H1 (cell line): Measurements from ENCODE around the gene CRKL. TPM values are rescaled to one million over a fixed set of nuclear protein-coding genes. Genes with fewer than 3 reads are reported as not detected.

Experiments
- CTCF ChIA-PET: fragments of 300-600 bp; sonication (Branson Sonifier 250); formaldehyde crosslinking; loops from one replicate; lab custom pipeline; 2021; ENCODE audit not compliant: partially characterized antibody; lab: Charles Lee
- POLR2A ChIA-PET: fragments of 300-600 bp; sonication (Branson Sonifier 250); formaldehyde crosslinking; loops from one replicate; lab custom pipeline; 2021; ENCODE audit warnings: inconsistent platforms; ENCODE audit not compliant: partially characterized antibody; lab: Charles Lee
- DNase-seq, 2 experiments: peaks; one replicate each; pipeline versions ENCODE4 v3.0.0 to v3.0.0-alpha.2; 2010 to 2022; ENCODE audit warnings: low spot score in 2 of 2, low read depth in 1 of 2, mixed read lengths in 1 of 2
- FAIRE-seq: peaks from 2 replicates; lab custom pipeline; 2011; peaks lifted over from hg19 to GRCh38; lab: Jason Lieb, UNC
- H2AFZ ChIP-seq: 2 replicates; pipeline ENCODE4 v1.8.1; 2012; ENCODE audit warnings: low read length, inconsistent platforms
- H2AK5ac ChIP-seq: 2 replicates; pipeline ENCODE4 v1.6.1; 2013; ENCODE audit warnings: low read depth, low read length
- H2BK120ac ChIP-seq: replicated peaks from 2 replicates; pipeline ENCODE3; 2013; ENCODE audit warnings: low read depth, low read length, inconsistent platforms
- H2BK12ac ChIP-seq: 2 replicates; pipeline ENCODE4 v1.6.1; 2013; ENCODE audit warnings: low read depth, low read length
- H2BK15ac ChIP-seq: 2 replicates; pipeline ENCODE4 v1.6.1; 2013; ENCODE audit warnings: low read length
- H2BK20ac ChIP-seq: 2 replicates; pipeline ENCODE4 v1.6.1; 2013; ENCODE audit warnings: low read length
- H2BK5ac ChIP-seq: 2 replicates; pipeline ENCODE4 v1.6.1; 2013; ENCODE audit warnings: low read depth, low read length
- H3K14ac ChIP-seq: 2 replicates; pipeline ENCODE4 v1.6.1; 2013; ENCODE audit warnings: inconsistent platforms; ENCODE audit not compliant: insufficient read length
- H3K18ac ChIP-seq: 2 replicates; pipeline ENCODE4 v1.6.1; 2013; ENCODE audit warnings: low read length; ENCODE audit errors: extremely low read depth
- H3K23ac ChIP-seq: 2 replicates; pipeline ENCODE4 v1.6.1; 2013; ENCODE audit warnings: inconsistent platforms; ENCODE audit not compliant: insufficient read length
- H3K23me2 ChIP-seq: 2 replicates; pipeline ENCODE4 v1.6.1; 2013; ENCODE audit warnings: low read depth, low read length
- H3K27ac ChIP-seq: 2 replicates; pipeline ENCODE4 v1.6.1; 2011; ENCODE audit warnings: low read depth, low read length, inconsistent platforms
- H3K27me3 ChIP-seq, 4 experiments: replicated peaks in 1 of 4; 1 replicate in 1 of 4; 2 replicates in 3 of 4; pipeline versions ENCODE4 v1.6.1 to v1.8.1; 2011 to 2013; ENCODE audit warnings: low read length in 3 of 4, mild to moderate bottlenecking in 3 of 4, inconsistent platforms in 2 of 4, mixed read lengths in 2 of 4, moderate library complexity in 1 of 4; ENCODE audit not compliant: control insufficient read depth in 3 of 4, insufficient read depth in 3 of 4; ENCODE audit errors: extremely low read depth in 1 of 4
- H3K36me3 ChIP-seq, 4 experiments: 2 replicates each; pipeline versions ENCODE4 v1.6.1 to v1.8.1; 2011 to 2013; ENCODE audit warnings: mild to moderate bottlenecking in 4 of 4, low read length in 3 of 4, moderate library complexity in 2 of 4, control low read depth in 1 of 4, inconsistent platforms in 1 of 4; ENCODE audit not compliant: insufficient read depth in 4 of 4, control insufficient read depth in 2 of 4
- H3K4ac ChIP-seq: replicated peaks from 2 replicates; pipeline ENCODE3; 2013; ENCODE audit warnings: low read length, low read depth, mixed read lengths, inconsistent platforms; ENCODE audit not compliant: insufficient read length
- H3K4me1 ChIP-seq, 4 experiments: replicated peaks in 1 of 4; 1 replicate in 1 of 4; 2 replicates in 3 of 4; pipeline versions ENCODE4 v1.6.1 to v1.8.1; 2011 to 2013; ENCODE audit warnings: low read length in 3 of 4, inconsistent platforms in 2 of 4, mixed read lengths in 1 of 4; ENCODE audit not compliant: insufficient read depth in 4 of 4, control insufficient read depth in 3 of 4
- H3K4me2 ChIP-seq, 2 experiments: 2 replicates each; pipeline versions ENCODE4 v1.6.1 to v1.8.1; 2011 to 2013; ENCODE audit warnings: low read depth in 2 of 2, low read length in 2 of 2, control low read depth in 1 of 2, inconsistent platforms in 1 of 2, mild to moderate bottlenecking in 1 of 2; ENCODE audit not compliant: insufficient read depth in 1 of 2
- H3K4me3 ChIP-seq, 4 experiments: fragments of 200-600, 300-600 bp in 1 of 4; sonication (generic), shearing (Covaris generic), sonication (Bioruptor Twin) in 1 of 4; 2 replicates each; pipeline versions ENCODE4 v1.5.1 to v1.8.1; 2011 to 2016; ENCODE audit warnings: low read length in 4 of 4, low read depth in 3 of 4, control low read depth in 2 of 4, inconsistent platforms in 2 of 4, mild to moderate bottlenecking in 2 of 4, mixed read lengths in 1 of 4, moderate library complexity in 1 of 4; ENCODE audit not compliant: insufficient read depth in 2 of 4; ENCODE audit errors: extremely low read depth in 1 of 4
- H3K56ac ChIP-seq: replicated peaks from 2 replicates; pipeline ENCODE3; 2013; ENCODE audit warnings: low read depth, mild to moderate bottlenecking, mixed read lengths, low read length, inconsistent platforms; ENCODE audit not compliant: insufficient read length
- H3K79me1 ChIP-seq: 2 replicates; pipeline ENCODE4 v1.6.1; 2013; ENCODE audit warnings: low read depth, low read length, control low read depth
- H3K79me2 ChIP-seq, 2 experiments: 2 replicates each; pipeline versions ENCODE4 v1.6.1 to v1.8.1; 2012 to 2013; ENCODE audit warnings: low read length in 2 of 2, mild to moderate bottlenecking in 2 of 2, inconsistent platforms in 1 of 2; ENCODE audit not compliant: insufficient read depth in 2 of 2, control insufficient read depth in 1 of 2
- H3K9ac ChIP-seq, 4 experiments: replicated peaks in 1 of 4; 1 replicate in 1 of 4; 2 replicates in 3 of 4; pipeline versions ENCODE4 v1.6.1 to v1.8.1; 2011 to 2013; ENCODE audit warnings: low read depth in 3 of 4, low read length in 3 of 4, control low read depth in 2 of 4, mild to moderate bottlenecking in 2 of 4, moderate library complexity in 2 of 4, inconsistent platforms in 1 of 4; ENCODE audit errors: extremely low read depth in 1 of 4
- H3K9me3 ChIP-seq, 2 experiments: 2 replicates each; pipeline versions ENCODE4 v1.6.1 to v1.8.1; 2012 to 2013; ENCODE audit warnings: mild to moderate bottlenecking in 2 of 2, moderate library complexity in 2 of 2, control low read depth in 1 of 2, inconsistent platforms in 1 of 2, low read depth in 1 of 2, low read length in 1 of 2, mixed read lengths in 1 of 2; ENCODE audit not compliant: insufficient read depth in 2 of 2
- H4K20me1 ChIP-seq, 2 experiments: replicated peaks in 1 of 2; 2 replicates each; pipeline versions ENCODE3 to v1.8.1; 2011 to 2013; ENCODE audit warnings: inconsistent platforms in 2 of 2, low read length in 2 of 2, mild to moderate bottlenecking in 1 of 2; ENCODE audit not compliant: insufficient read depth in 2 of 2, control insufficient read depth in 1 of 2
- H4K5ac ChIP-seq: 2 replicates; pipeline ENCODE4 v1.6.1; 2013; ENCODE audit warnings: low read length, low read depth, mixed read lengths, inconsistent platforms; ENCODE audit not compliant: insufficient read length
- H4K8ac ChIP-seq: 2 replicates; pipeline ENCODE4 v1.8.0; 2013; ENCODE audit warnings: mild to moderate bottlenecking, moderate library complexity, low read length, inconsistent platforms; ENCODE audit not compliant: insufficient read depth; ENCODE audit errors: extremely low read depth
- H4K91ac ChIP-seq: replicated peaks from 2 replicates; pipeline ENCODE3; 2013; ENCODE audit warnings: low read length, mixed read lengths, inconsistent platforms; ENCODE audit not compliant: insufficient read length
- SP4 ChIP-seq: IDR thresholded peaks from 2 replicates; pipeline ENCODE4 v1.6.1; 2012; ENCODE audit warnings: low read length, inconsistent platforms
- SRF ChIP-seq: IDR thresholded peaks from 2 replicates; pipeline ENCODE4 v1.6.1; 2011; ENCODE audit warnings: mild to moderate bottlenecking, low read depth, low read length, moderate library complexity
- WGBS, 2 experiments: shearing (Covaris generic) in 1 of 2; methylation state at CpG; one replicate each; pipeline versions ENCODE4 v1.1.6 to v1.1.7; 2013 to 2015; ENCODE audit warnings: low lambda C conversion rate in 2 of 2, mixed read lengths in 2 of 2, inconsistent platforms in 1 of 2, low coverage in 1 of 2, missing lambda C conversion rate in 1 of 2; ENCODE audit not compliant: insufficient replicate concordance in 2 of 2, insufficient coverage in 1 of 2, insufficient read length in 1 of 2; ENCODE audit errors: extremely low coverage in 1 of 2, missing lambda C conversion rate in 1 of 2; 5-methylcytosine and 5-hydroxymethylcytosine counted together
- polyA plus RNA-seq, 7 experiments: library from polyadenylated mRNA; depleted of rRNA in 3 of 7; stranded (reverse) in 5 of 7; unstranded in 2 of 7; fragments of >200 nt in 5 of 7; fragments of 200-250 nt in 2 of 7; gene quantifications; 1 replicate in 5 of 7; 2 replicates in 1 of 7; 4 replicates in 1 of 7; pipeline versions ENCODE4 v1.2.1 to v1.2.3, GENCODE V29; 2011 to 2013; ENCODE audit warnings: missing spikeins in 2 of 7, mixed read lengths in 2 of 7
- total RNA-seq: library from RNA; stranded (reverse); fragmentation: NEBNext Ultra II Directional; extraction: Animal tissue kit (Norgen Biotek cat#: 25700); gene quantifications from 2 replicates; pipeline ENCODE4 v1.2.1, GENCODE V29; 2021

CRKL gene
- total and polyA plus RNA-seq, 2 of the 8 experiments (the other 6 are each of a cell fraction or from before 2014, with no cell fraction given) = 34.5 to 94.5 TPM

GRCh38 chr22:20940904-20941385 is 23.7 kb downstream of the CRKL start:
- H3K27me3 ChIP-seq = no peaks in the 10 kb centered on the region
- no peak overlapping the region for H3K27ac ChIP-seq
- H3K4me1 ChIP-seq = peaks cover 0 to 4% (median 0%) of the 10 kb centered on the region in 4 experiments; a peak in 3 of 7 replicates
- peaks cover 5% of the 10 kb centered on the region for H3K79me1 ChIP-seq
- no peak overlapping the region for H3K23ac ChIP-seq
- CTCF ChIA-PET = interaction anchor here (0.9 to 1.2 kb wide), 2 partner anchors 49 to 55 kb away, joined by 3 read pairs; no protein-coding TSS in a partner anchor
- no peak for TF ChIP-seq SRF
- no peak for TF ChIP-seq SP4
- no peak overlapping the region for H3K18ac ChIP-seq
- DNase-seq = no peak
- POLR2A ChIA-PET = interaction anchor here (1.8 kb wide), 1 partner anchor 62 kb away, joined by 3 read pairs; no protein-coding TSS in a partner anchor
- no peak overlapping the region for H4K5ac ChIP-seq
- no peak overlapping the region for H4K91ac ChIP-seq
- H3K4me2 ChIP-seq = no peak overlapping the region
- H2BK120ac ChIP-seq = no peak overlapping the region
- peaks cover 33 to 48% of the 10 kb centered on the region in 2 experiments for H4K20me1 ChIP-seq
- FAIRE-seq = no peak
- H3K4me3 ChIP-seq = no peak overlapping the region
- H2BK12ac ChIP-seq = no peak overlapping the region
- H3K36me3 ChIP-seq = peaks cover 2 to 15% (median 4%) of the 10 kb centered on the region in 4 experiments; a peak in 6 of 8 replicates
- no peak overlapping the region for H3K9ac ChIP-seq
- no peak overlapping the region for H2BK20ac ChIP-seq
- no peak overlapping the region for H3K14ac ChIP-seq
- no peak overlapping the region for H2AFZ ChIP-seq
- peaks cover 53 to 96% of the 10 kb centered on the region in 2 experiments for H3K79me2 ChIP-seq
- WGBS, 2 experiments = 91% methylated on average over 4 of the region's 4 CpGs; no CpG with 5 or more reads in 1 of the 2 experiments
- no peak overlapping the region for H4K8ac ChIP-seq
- H3K4ac ChIP-seq = no peak overlapping the region
- H3K9me3 ChIP-seq = no peaks in the 10 kb centered on the region
- no peak overlapping the region for H2AK5ac ChIP-seq
- no peak overlapping the region for H2BK15ac ChIP-seq
- H2BK5ac ChIP-seq = no peak overlapping the region
- no peak overlapping the region for H3K56ac ChIP-seq
- H3K23me2 ChIP-seq = no peaks in the 10 kb centered on the region
